Esophagus (tissue), 2 donors: Measurements from ENCODE around the gene SCUBE1. TPM values are rescaled to one million over a fixed set of nuclear protein-coding genes. Genes with fewer than 3 reads are reported as not detected.

Experiments used
- H3K27ac ChIP-seq, 2 donors: one replicate each; pipeline ENCODE4 v1.5.1; 2013; ENCODE audit warnings: low read depth in 2 of 2, mild to moderate bottlenecking in 2 of 2, inconsistent platforms in 1 of 2, low read length in 1 of 2, moderate library complexity in 1 of 2
- H3K27me3 ChIP-seq, 2 donors: one replicate each; pipeline ENCODE4 v1.6.1; 2013; ENCODE audit warnings: low read length in 2 of 2, control low read depth in 1 of 2, mild to moderate bottlenecking in 1 of 2; ENCODE audit not compliant: insufficient read depth in 2 of 2, control insufficient read depth in 1 of 2
- H3K36me3 ChIP-seq, 2 donors: one replicate each; pipeline ENCODE4 v1.6.1; 2013; ENCODE audit warnings: low read length in 1 of 2; ENCODE audit not compliant: control insufficient read depth in 2 of 2, insufficient read depth in 2 of 2
- H3K4me1 ChIP-seq, 2 donors: one replicate each; pipeline ENCODE4 v1.6.1; 2013; ENCODE audit warnings: low read length in 1 of 2; ENCODE audit not compliant: control insufficient read depth in 2 of 2, insufficient read depth in 2 of 2
- H3K4me3 ChIP-seq, 2 donors: one replicate each; pipeline ENCODE4 v1.5.1; 2013; ENCODE audit warnings: low read length in 2 of 2, mild to moderate bottlenecking in 2 of 2, low read depth in 1 of 2, moderate library complexity in 1 of 2
- H3K9me3 ChIP-seq, 2 donors: one replicate each; pipeline ENCODE4 v1.6.1; 2013; ENCODE audit warnings: mild to moderate bottlenecking in 2 of 2, low read depth in 1 of 2, low read length in 1 of 2, moderate library complexity in 1 of 2; ENCODE audit not compliant: control insufficient read depth in 2 of 2, insufficient read depth in 1 of 2
- WGBS, 2 donors: extraction: QIAGEN DNeasy Blood & Tissue Kit; methylation state at CpG; one replicate each; pipeline ENCODE4 v1.1.7; 2013; 5-methylcytosine and 5-hydroxymethylcytosine counted together
- polyA plus RNA-seq, 2 donors: library from polyadenylated mRNA; stranded (reverse); fragments of 200-250 nt; gene quantifications; one replicate each; pipeline ENCODE4 v1.2.3, GENCODE V29; 2013
- donor health status: healthy with polysubstance abuse.
- donor health status: Bipolar disorder and iron deficiency.

SCUBE1 gene
- polyA plus RNA-seq, 2 donors = 2.2 to 2.4 TPM

DNA sequence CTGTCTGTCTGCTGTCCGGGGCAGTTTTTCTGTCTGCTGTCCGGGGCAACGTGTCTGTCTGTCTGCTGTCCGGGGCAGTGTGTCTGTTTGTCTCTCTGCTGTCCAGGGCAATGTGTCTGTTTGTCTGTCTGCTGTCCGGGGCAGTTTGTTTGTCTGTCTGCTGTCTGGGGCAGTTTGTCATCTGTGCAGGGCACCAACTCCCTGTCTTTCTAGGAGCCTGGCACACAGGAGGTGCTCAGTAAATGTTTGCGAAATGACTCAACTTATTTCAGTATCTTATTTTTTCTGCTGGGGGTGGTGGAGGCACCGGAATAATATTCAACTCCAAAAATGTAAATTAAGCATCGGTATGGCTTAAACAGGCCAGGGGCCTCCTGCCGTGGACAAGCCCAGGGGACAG, 144.2 kb downstream of the SCUBE1 start:
- H3K4me1 ChIP-seq = no peaks in the 10 kb centered on the region
- 76 to 86% methylated on average over 9 of the region's 9 CpGs for WGBS, 2 donors

DNA sequence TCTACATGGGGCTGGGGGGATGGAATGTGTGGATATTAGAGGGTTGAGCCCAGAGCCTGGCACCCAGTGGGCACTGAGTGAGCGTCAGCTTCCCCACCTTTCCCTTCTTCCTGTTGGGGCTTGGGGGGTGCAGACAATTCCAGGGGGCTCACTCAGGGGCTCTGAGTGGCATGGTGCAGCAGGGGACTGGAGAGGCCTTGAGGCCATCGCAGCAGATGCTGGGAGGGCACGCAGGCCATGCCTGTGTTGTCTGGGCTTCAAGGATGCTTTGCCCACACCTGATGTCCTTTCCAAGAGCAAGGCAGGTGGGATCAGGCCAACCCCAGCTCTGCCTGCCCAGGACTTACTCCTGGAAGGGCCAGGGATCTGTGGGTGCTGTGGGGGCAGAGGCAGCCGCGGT, 145.0 kb downstream of the SCUBE1 start:
- Histone ChIP-seq H3K9me3 (no peaks in the 10 kb centered on the region), H3K4me1 (no peaks in the 10 kb centered on the region), H3K27ac (no peak overlapping the region), H3K36me3 (no peaks in the 10 kb centered on the region), H3K27me3 (no peaks in the 10 kb centered on the region), H3K4me3 (no peak overlapping the region)
- 81 to 89% methylated on average over 5 of the region's 5 CpGs for WGBS, 2 donors

More for the DNA sequence above, 144.2 kb downstream of the SCUBE1 start:
- H3K27me3 ChIP-seq = no peaks in the 10 kb centered on the region
- no peak overlapping the region for H3K4me3 ChIP-seq
- no peaks in the 10 kb centered on the region for H3K9me3 ChIP-seq
- no peaks in the 10 kb centered on the region for H3K36me3 ChIP-seq
- H3K27ac ChIP-seq = no peak overlapping the region

DNA sequence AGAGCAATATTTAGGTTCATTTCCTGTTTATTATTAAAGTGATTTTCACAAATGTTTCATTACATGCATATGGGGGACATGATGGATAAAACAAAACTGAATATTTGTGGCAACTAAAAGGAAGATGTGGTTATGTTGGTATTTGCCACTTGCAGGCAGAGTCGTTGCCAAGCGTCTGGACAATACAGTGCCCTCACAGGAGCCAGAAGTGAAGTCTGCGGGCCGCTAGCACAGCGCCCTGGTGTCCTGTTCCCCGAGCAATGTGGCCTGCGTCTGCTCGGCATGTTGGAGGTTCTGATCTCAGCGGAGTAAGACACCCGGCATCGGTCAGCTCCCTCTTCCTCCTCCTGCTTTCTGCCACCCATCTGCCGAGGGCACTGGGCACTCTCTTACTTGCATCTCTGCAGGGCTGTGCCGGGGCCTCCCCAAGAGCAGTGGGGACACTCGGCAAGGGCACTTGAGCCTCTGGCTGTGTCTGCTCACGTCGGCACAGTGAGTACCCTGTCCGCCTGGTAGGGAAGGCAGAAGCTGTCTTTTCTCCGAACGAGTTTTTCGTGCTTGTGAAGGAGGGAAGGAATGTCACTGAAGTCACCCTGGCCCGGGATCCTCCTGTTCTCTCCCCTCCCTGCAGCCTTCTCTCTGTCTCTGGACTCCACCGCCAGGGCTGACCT, 145.8 kb downstream of the SCUBE1 start:
- Histone ChIP-seq H3K36me3 (no peaks in the 10 kb centered on the region), H3K27ac (no peak overlapping the region), H3K4me1 (no peaks in the 10 kb centered on the region), H3K27me3 (no peaks in the 10 kb centered on the region), H3K4me3 (no peak overlapping the region), H3K9me3 (no peaks in the 10 kb centered on the region)
- WGBS, 2 donors = 66 to 68% methylated on average over 22 of the region's 22 CpGs

DNA sequence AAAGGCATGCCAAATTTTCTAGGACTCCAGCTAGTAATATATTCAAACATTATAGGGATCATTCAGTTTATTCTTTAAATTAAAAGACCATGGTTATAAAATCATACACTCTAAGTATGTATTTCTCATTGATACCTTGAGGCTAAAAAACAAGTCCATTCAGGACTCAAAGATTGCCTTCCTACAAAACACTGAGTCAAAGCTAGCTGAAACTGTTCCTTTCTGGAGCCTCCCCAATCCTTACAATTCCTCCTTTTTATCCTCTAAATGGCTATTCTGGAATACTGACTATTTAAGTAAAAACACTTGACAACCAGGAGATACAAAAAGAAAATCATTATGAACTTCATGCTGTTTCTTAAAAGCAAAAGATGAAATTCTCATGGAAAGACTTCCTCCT, 151.3 kb downstream of the SCUBE1 start:
- no peak overlapping the region for H3K4me3 ChIP-seq
- H3K27ac ChIP-seq = no peak overlapping the region

DNA sequence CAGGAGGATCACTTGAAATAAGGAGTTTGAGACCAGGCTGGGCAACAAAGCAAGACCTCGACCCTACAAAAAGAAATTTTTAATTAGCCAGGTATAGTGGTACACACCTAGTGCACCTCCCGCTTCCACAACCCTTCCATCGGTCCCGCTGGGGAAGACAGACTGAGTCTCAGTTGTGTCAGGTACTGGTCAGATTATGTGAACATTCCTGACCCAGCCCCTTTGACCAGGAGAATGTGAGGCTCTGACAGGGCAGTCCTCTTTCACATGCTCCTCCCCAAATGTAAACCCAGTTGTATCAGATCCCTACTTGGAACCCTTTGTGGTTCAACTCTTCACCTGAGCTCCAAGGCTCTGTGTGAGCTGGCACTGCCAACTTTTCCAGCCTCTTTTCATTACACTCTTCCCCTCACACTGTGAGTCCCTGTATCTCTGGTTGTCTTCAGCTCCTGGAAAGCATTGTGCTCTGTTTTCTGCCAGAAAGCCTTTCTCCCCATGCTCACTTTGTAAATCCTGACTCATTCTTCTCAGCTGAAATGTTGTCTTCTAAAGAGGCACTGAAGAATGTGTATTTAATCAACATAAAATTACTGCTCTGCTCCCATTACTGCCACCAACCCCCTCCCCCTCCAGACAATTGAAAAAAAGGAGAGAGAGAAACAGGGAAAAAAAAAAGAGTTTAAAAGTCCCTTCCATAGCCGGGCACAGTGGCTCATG, 154.2 kb downstream of the SCUBE1 start:
- WGBS, 2 donors = 92 to 93% methylated on average over 5 of the region's 5 CpGs
- Histone ChIP-seq H3K27ac (no peak overlapping the region), H3K4me3 (no peak overlapping the region), H3K27me3 (no peaks in the 10 kb centered on the region), H3K36me3 (no peaks in the 10 kb centered on the region), H3K9me3 (no peaks in the 10 kb centered on the region), H3K4me1 (peaks cover 5 to 13% of the 10 kb centered on the region in 2 donors)

More for the DNA sequence above, 151.3 kb downstream of the SCUBE1 start:
- H3K4me1 ChIP-seq = no peaks in the 10 kb centered on the region
- H3K27me3 ChIP-seq = no peaks in the 10 kb centered on the region
- H3K9me3 ChIP-seq = no peaks in the 10 kb centered on the region
- no peaks in the 10 kb centered on the region for H3K36me3 ChIP-seq

- 4 to 6% methylated on average over 37 to 58 of the region's 86 CpGs for WGBS, 2 donors
These were observed 155.7 kb downstream of the SCUBE1 start for GRCh38 chr22:43187171-43188099.

DNA sequence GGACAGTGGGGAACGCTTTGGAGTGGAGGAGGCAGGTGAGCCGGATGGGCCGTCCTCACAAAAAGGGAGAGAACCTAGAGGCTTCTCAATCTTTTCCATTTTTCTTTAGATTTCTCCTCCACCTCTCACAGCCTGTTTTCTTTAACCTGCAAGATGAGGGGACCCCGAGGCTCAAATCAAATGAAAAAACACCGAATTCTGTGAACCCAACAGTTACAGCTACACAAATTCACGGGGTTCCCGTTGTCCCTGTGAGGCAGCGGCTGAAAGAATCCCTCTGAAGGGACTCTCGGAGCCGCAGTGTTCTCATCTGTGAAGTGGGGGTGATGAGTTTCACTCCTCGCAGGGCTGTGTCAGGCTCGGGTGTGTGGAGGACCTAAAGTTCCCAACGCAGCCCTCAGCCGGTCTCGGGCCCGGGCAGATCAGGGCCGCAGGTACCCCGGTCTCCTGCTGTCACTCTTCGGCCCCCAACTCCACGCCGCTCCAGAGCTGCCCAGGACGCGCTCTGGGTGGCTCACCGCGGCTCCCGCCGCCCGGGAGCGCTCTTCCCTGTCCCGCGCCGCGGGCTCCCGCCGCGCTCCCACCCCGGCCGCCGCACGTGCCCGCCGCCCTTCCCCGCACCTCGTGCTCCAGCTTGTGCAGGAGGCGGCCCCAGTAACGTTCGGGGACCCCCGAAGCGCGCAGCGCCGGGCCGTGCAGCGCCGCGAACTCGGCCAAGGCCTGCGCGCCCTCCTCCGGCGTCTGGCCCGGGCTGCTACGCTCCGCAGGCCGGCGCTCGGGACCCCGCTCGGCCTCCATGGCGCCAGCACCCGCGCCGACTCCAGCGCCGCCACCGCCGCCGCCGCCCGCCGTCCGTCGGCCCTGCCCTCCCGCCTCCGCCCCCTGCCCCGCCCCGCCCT, 156.7 kb downstream of the SCUBE1 start, which contains the start of gene TTLL12:
TSS of gene TTLL12 (minus strand) at position 863 of the 899 bp plus-strand sequence. CDS start at position 798, 65 bp downstream.
- Histone ChIP-seq H3K9me3 (no peaks in the 10 kb centered on the region), H3K27ac (peak within 1 kb of the TSS; percentile 93 to 94), H3K4me3 (peak within 1 kb of the TSS; percentile 62 to 78), H3K36me3 (peaks cover 0 to 17% of the 10 kb centered on the region in 2 donors), H3K27me3 (no peaks in the 10 kb centered on the region), H3K4me1 (peaks cover 5 to 28% of the 10 kb centered on the region in 2 donors)
- WGBS, 2 donors = 1% methylated on average over 65 to 84 of the region's 87 CpGs

More at GRCh38 chr22:43187171-43188099, 155.7 kb downstream of the SCUBE1 start:
- peak overlapping the region; percentile 93 to 94 for H3K27ac ChIP-seq
- H3K36me3 ChIP-seq = peaks cover 0 to 11% of the 10 kb centered on the region in 2 donors
- H3K4me1 ChIP-seq = peaks cover 5 to 25% of the 10 kb centered on the region in 2 donors
- no peaks in the 10 kb centered on the region for H3K9me3 ChIP-seq
- H3K4me3 ChIP-seq = peak overlapping the region; percentile 42 to 45
- no peaks in the 10 kb centered on the region for H3K27me3 ChIP-seq

DNA sequence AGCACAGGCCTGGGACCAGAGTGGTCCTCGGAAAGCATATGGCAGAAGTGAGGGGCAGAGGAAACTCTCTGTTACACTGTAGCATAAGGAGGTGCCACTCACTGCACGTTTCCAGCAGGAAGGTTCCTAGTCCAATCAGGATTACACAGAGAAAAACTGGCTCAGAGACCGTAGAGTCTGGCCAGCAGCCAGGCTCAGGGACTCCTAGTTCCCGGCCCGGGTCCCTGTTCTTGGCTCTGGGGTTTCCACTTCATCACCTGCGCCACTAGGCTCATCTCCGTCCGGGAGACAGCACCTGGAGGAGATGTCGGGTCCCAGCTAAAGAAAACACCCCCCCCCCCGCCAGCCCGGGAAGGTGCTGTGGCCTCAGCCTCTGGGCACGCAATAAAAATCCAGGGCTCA, 157.3 kb downstream of the SCUBE1 start:
- peaks cover 3 to 24% of the 10 kb centered on the region in 2 donors for H3K36me3 ChIP-seq
- H3K9me3 ChIP-seq = no peaks in the 10 kb centered on the region
- H3K4me3 ChIP-seq = peak overlapping the region; percentile 62 to 78
- WGBS, 2 donors = 12 to 13% methylated on average over 12 of the region's 12 CpGs
- H3K4me1 ChIP-seq = peaks cover 5 to 28% of the 10 kb centered on the region in 2 donors
- peak overlapping the region; percentile 93 for H3K27ac ChIP-seq
- H3K27me3 ChIP-seq = no peaks in the 10 kb centered on the region
